ENCODE data around the gene CCDC33.

The CCDC33 gene

DNA sequence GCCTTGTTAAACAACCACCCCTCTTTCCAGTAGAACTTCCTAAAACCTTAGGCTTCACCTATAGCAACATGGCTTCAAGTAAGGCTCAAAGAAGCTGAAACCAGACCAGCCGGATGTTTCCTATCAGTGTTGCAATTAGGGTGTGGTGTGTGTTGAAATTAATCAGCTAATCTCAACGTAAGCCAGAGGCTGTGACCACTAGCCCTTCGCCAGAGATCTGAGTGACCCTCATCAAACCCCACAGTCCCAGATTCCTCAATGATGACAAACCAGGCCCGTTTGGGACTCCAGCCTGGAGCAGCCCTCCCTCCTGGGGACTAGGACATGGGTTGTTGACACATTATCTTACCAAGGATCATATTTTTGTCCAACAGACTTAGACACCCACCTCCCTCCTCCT lies 104.0 kb downstream of the CCDC33 start:
- TF ChIP-seq EZH2phosphoT487 (IDR thresholded peaks at IDR 0.05; ENCODE audit: low read depth): no peak
- TF ChIP-seq, protein P1, sequence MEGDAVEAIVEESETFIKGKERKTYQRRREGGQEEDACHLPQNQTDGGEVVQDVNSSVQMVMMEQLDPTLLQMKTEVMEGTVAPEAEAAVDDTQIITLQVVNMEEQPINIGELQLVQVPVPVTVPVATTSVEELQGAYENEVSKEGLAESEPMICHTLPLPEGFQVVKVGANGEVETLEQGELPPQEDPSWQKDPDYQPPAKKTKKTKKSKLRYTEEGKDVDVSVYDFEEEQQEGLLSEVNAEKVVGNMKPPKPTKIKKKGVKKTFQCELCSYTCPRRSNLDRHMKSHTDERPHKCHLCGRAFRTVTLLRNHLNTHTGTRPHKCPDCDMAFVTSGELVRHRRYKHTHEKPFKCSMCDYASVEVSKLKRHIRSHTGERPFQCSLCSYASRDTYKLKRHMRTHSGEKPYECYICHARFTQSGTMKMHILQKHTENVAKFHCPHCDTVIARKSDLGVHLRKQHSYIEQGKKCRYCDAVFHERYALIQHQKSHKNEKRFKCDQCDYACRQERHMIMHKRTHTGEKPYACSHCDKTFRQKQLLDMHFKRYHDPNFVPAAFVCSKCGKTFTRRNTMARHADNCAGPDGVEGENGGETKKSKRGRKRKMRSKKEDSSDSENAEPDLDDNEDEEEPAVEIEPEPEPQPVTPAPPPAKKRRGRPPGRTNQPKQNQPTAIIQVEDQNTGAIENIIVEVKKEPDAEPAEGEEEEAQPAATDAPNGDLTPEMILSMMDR (IDR thresholded peaks at IDR 0.05; ENCODE audit: low read depth, low read length): no peak
- Histone ChIP-seq H3K9me3 (ENCODE audit: insufficient read depth, low read length) (no peaks in the 10 kb centered on the region), H4K20me1 (ENCODE audit: insufficient read depth, low read length) (no peaks in the 10 kb centered on the region), H3K4me3 (ENCODE audit: low read length) (no peak overlapping the region), H3K27ac (ENCODE audit: low read length) (no peak overlapping the region), H3K79me2 (ENCODE audit: low read length) (no peaks in the 10 kb centered on the region), H2AFZ (ENCODE audit: low read depth, low read length) (no peak overlapping the region), H3K4me2 (ENCODE audit: low read length) (no peak overlapping the region), H3K4me1 (ENCODE audit: low read length) (no peaks in the 10 kb centered on the region), H3K36me3 (replicated peaks; ENCODE audit: low read depth, low read length) (no peaks in the 10 kb centered on the region), H3K9ac (ENCODE audit: low read length) (no peak overlapping the region), H3K27me3 (ENCODE audit: low read depth, low read length) (no peaks in the 10 kb centered on the region)

- no peak for TF ChIP-seq EZH2phosphoT487 (IDR thresholded peaks at IDR 0.05; ENCODE audit: low read depth)
- TF ChIP-seq, protein P1 (IDR thresholded peaks at IDR 0.05; ENCODE audit: low read depth, low read length): no peak
- Histone ChIP-seq H3K27ac (ENCODE audit: low read length) (no peak overlapping the region), H3K4me3 (ENCODE audit: low read length) (no peak overlapping the region)
These were observed 107.1 kb downstream of the CCDC33 start for GRCh38 chr15:74343127-74343796.

DNA sequence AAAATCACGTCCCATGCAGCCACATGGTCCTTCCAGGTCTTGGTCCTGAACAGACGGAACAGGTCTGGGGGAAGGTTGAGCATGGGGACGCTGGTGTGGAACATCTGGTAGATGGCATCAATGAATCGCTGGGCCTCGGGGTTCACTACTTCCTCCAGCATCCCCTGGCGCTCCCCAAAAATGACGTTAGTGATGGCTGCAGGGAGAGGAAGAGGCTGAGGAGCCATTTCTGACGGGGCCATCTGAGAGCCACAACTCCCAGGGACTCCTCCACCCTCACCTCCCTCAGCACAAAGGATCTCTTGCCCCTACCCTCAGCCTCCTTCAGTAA lies 107.6 kb downstream of the CCDC33 start:
- Histone ChIP-seq H3K79me2 (ENCODE audit: low read length) (no peaks in the 10 kb centered on the region), H3K27ac (ENCODE audit: low read length) (no peak overlapping the region), H3K27me3 (ENCODE audit: low read depth, low read length) (no peaks in the 10 kb centered on the region), H3K9me3 (ENCODE audit: insufficient read depth, low read length) (no peaks in the 10 kb centered on the region), H3K4me2 (ENCODE audit: low read length) (no peak overlapping the region), H3K36me3 (replicated peaks; ENCODE audit: low read depth, low read length) (no peaks in the 10 kb centered on the region), H3K9ac (ENCODE audit: low read length) (no peak overlapping the region), H4K20me1 (ENCODE audit: insufficient read depth, low read length) (no peaks in the 10 kb centered on the region), H3K4me1 (ENCODE audit: low read length) (no peaks in the 10 kb centered on the region), H2AFZ (ENCODE audit: low read depth, low read length) (no peak overlapping the region), H3K4me3 (ENCODE audit: low read length) (no peak overlapping the region)
- TF ChIP-seq EZH2phosphoT487 (IDR thresholded peaks at IDR 0.05; ENCODE audit: low read depth): no peak
- TF ChIP-seq, protein P1 (IDR thresholded peaks at IDR 0.05; ENCODE audit: low read depth, low read length): no peak

More at GRCh38 chr15:74343127-74343796, 107.1 kb downstream of the CCDC33 start:
- Histone ChIP-seq H3K27me3 (ENCODE audit: low read depth, low read length) (no peaks in the 10 kb centered on the region), H2AFZ (ENCODE audit: low read depth, low read length) (no peak overlapping the region), H3K79me2 (ENCODE audit: low read length) (no peaks in the 10 kb centered on the region), H3K4me1 (ENCODE audit: low read length) (no peaks in the 10 kb centered on the region), H3K9ac (ENCODE audit: low read length) (no peak overlapping the region), H3K9me3 (ENCODE audit: insufficient read depth, low read length) (no peaks in the 10 kb centered on the region), H3K4me2 (ENCODE audit: low read length) (no peak overlapping the region), H4K20me1 (ENCODE audit: insufficient read depth, low read length) (no peaks in the 10 kb centered on the region), H3K36me3 (replicated peaks; ENCODE audit: low read depth, low read length) (no peaks in the 10 kb centered on the region)

DNA sequence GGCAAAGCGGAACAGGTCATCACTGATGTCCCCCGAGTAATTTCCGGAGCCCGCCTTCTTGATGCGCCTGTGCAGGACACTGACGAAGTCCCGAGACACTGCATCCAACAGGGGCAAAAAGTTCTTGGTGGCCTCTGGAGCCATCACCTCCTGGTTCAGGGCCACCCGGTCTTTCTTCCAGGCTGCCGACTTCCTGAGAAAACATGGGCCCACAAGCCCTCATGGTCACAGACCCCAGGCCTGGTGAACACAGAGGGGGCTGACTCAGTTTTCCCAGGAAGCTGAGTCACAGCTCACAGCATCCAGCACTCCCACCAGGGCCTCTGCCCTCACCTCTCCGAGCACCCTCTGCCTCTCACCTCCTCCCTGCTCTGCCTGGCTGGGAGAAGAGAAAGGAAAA lies 108.9 kb downstream of the CCDC33 start:
- Histone ChIP-seq H3K4me1 (ENCODE audit: low read length) (no peaks in the 10 kb centered on the region), H3K27ac (ENCODE audit: low read length) (no peak overlapping the region), H3K9me3 (ENCODE audit: insufficient read depth, low read length) (no peaks in the 10 kb centered on the region), H3K36me3 (replicated peaks; ENCODE audit: low read depth, low read length) (no peaks in the 10 kb centered on the region), H3K79me2 (ENCODE audit: low read length) (no peaks in the 10 kb centered on the region), H3K9ac (ENCODE audit: low read length) (no peak overlapping the region), H2AFZ (ENCODE audit: low read depth, low read length) (no peak overlapping the region), H3K4me2 (ENCODE audit: low read length) (no peak overlapping the region), H3K4me3 (ENCODE audit: low read length) (no peak overlapping the region), H3K27me3 (ENCODE audit: low read depth, low read length) (no peaks in the 10 kb centered on the region), H4K20me1 (ENCODE audit: insufficient read depth, low read length) (no peaks in the 10 kb centered on the region)
- TF ChIP-seq, protein P1 (IDR thresholded peaks at IDR 0.05; ENCODE audit: low read depth, low read length): no peak
- TF ChIP-seq EZH2phosphoT487 (IDR thresholded peaks at IDR 0.05; ENCODE audit: low read depth): no peak

All from OCI-LY3 (cell line).